ENCODE measurements around the gene TSNAX.
"Not testable (repeated sequence)": the region's sequence is repeated elsewhere in the genome, so short reads cannot be mapped to it uniquely, and the experiment has no call there.

TSNAX gene

DNA sequence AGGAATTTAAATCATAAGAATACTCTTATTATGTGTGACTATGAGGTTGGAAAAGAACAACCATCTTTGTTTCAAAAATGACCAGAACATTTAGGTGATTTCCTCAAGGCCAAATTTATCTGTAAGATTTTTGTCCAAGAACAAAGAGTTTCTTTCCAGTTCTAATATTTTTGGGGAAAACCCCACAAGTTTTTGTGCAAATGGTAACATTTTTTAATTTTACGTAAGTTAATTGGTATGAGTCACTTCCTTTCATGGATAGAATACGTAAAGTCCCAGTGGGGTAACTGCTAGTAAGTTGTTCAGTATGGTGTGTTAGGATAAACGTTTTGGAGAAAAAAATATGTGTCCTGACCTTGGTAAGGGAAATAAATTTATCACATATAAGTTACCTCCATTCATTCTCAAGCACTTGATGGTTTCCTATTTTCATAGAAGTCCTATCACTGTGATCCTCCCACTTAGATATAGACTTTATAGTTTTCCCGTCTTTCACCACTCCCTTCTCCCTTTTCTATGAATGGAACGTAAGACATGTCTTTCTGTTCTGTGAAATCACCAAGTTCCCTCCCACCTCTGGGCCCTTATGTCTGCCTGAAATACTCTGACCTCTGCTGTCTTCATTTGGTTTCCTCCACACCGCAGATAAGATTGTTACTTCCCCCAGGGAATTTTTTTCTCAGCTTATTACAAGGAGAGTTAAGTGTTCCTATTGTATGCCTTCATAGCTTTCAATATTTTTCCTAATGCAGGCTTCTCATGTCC, 34.9 kb upstream of the TSNAX start:
- no peak overlapping the region for H3K27ac ChIP-seq
- no peak for TF ChIP-seq ZFX (IDR thresholded peaks at IDR 0.05)
- TF ChIP-seq, protein P1, sequence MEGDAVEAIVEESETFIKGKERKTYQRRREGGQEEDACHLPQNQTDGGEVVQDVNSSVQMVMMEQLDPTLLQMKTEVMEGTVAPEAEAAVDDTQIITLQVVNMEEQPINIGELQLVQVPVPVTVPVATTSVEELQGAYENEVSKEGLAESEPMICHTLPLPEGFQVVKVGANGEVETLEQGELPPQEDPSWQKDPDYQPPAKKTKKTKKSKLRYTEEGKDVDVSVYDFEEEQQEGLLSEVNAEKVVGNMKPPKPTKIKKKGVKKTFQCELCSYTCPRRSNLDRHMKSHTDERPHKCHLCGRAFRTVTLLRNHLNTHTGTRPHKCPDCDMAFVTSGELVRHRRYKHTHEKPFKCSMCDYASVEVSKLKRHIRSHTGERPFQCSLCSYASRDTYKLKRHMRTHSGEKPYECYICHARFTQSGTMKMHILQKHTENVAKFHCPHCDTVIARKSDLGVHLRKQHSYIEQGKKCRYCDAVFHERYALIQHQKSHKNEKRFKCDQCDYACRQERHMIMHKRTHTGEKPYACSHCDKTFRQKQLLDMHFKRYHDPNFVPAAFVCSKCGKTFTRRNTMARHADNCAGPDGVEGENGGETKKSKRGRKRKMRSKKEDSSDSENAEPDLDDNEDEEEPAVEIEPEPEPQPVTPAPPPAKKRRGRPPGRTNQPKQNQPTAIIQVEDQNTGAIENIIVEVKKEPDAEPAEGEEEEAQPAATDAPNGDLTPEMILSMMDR (conservative IDR thresholded peaks at IDR 0.05): no peak

DNA sequence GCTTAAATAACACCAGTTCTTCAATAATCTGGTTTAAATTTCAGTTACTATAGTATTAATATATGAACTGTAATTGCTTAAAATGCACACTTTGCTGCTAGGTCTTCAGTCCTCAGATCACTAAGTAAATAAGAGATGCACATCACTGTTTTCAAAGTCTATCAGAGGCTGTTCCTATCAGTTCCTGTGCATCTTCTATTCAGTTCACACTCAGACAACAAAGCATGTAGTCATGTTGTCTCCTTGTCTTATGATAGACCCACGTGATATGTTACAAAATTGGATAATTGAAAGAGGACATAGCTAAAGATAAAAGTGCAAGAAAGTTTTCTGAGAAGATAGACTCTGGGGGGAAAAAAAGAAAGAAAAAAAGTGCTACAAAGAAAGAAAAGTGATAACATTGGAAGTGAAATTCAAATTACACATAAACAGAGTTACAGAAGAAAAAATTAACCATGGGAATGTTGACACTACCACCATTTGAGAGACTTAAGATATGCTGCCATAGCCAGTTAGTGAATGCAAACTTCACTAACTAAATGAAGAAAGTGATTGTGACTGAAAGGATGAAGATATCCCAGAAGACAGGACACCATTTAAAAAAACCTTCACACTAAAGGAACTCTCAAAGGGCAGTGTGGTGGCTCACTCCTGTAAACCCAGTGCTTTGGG, 33.9 kb upstream of the TSNAX start:
- no peak overlapping the region for H3K27ac ChIP-seq
- no peak for TF ChIP-seq ZFX (IDR thresholded peaks at IDR 0.05)
- TF ChIP-seq, protein P1 (conservative IDR thresholded peaks at IDR 0.05): no peak

DNA sequence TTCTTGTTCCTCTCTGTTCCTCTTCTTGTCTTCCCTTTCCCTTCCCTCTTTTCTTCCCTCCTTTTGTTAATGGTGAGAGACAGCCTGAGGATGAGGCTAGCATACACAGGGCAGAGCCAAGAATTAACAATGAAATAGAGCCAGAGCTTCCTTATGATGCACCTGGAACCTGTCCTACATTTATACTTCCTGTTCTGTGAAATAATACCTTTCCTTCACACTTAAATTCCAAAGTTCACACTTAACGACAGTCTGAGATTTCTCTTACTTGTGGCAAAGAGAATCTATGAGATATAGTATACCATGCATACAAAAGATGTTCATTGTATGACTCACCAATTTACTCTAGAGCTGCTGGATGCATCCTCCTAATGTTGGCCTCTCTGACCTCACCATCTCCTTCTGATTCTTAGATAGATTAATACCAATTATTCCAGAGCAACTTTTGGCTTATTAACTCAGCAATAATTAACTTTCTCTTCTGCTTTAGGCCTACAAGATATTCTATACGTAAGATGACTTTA, 30.8 kb upstream of the TSNAX start:
- TF ChIP-seq, protein P1 (conservative IDR thresholded peaks at IDR 0.05): no peak
- no peak for TF ChIP-seq ZFX (IDR thresholded peaks at IDR 0.05)
- no peak overlapping the region for H3K27ac ChIP-seq

DNA sequence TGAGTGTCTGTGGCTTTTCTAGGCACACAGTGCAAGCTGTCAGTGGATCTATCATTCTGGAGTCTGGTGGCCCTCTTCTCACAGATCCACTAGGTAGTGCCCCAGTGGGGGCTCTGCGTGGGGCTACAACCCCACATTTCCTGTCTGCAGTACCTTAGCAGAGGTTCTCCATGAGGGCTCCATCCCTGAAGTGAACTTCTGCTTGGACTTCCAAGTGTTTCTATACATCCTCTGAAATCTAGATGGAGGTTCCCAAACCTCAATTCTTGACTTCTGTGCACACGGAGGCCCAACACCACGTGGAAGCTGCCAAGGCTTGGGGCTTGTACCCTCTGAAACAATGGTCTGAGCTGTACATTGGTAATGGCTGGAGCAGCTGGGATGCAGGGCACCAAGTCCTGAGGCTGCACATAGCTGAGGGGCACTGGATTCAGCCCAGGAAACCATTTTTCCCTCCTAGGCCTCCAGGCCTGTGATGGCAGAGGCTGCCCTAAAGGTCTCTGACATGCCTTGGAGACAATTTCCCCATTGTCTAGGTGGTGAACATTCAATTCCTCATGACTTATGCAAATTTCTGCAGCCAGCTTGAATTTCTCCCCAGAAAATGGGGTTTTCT, 29.2 kb upstream of the TSNAX start:
- TF ChIP-seq, protein P1 (conservative IDR thresholded peaks at IDR 0.05): no peak
- no peak for TF ChIP-seq ZFX (IDR thresholded peaks at IDR 0.05)
- H3K27ac ChIP-seq: no peak overlapping the region

DNA sequence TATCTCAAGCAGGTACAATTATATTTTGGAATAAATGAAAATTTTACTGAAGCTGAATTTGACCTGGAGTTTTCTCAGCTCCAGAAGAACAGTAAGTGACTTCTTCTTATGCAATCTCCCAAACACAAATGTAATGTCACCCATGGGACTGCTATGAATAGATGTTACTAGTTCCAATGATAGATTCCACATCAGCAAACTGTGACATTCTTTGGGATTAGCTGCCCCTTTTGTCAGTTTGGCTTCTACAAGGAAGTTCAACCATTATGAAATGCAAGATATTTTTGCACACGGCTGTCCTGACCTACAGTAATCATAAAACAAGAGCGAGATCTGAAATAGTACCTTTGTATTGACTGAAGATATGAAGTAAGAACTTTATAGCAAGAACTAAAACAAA, 27.8 kb upstream of the TSNAX start:
- no peak for TF ChIP-seq ZFX (IDR thresholded peaks at IDR 0.05)
- TF ChIP-seq, protein P1 (conservative IDR thresholded peaks at IDR 0.05): no peak
- H3K27ac ChIP-seq: no peak overlapping the region

DNA sequence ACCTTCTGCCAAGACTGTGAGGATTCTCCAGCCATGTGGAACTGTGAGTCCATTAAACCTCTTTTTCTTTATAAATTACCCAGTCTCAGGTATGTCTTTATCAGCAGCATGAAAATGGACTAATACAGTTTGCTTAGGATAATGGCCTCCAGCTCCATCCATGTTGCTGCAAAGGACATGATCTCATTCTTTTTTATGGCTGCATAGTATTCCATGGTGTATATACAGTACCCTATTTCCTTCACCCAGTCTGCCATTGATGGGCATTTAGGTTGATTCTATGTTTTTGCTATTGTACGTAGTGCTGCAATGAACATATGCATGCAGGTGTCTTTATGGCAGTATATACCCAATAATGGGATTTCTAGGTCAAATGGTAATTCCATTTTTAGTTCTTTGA, 25.3 kb upstream of the TSNAX start:
- not testable (repeated sequence) for H3K27ac ChIP-seq

DNA sequence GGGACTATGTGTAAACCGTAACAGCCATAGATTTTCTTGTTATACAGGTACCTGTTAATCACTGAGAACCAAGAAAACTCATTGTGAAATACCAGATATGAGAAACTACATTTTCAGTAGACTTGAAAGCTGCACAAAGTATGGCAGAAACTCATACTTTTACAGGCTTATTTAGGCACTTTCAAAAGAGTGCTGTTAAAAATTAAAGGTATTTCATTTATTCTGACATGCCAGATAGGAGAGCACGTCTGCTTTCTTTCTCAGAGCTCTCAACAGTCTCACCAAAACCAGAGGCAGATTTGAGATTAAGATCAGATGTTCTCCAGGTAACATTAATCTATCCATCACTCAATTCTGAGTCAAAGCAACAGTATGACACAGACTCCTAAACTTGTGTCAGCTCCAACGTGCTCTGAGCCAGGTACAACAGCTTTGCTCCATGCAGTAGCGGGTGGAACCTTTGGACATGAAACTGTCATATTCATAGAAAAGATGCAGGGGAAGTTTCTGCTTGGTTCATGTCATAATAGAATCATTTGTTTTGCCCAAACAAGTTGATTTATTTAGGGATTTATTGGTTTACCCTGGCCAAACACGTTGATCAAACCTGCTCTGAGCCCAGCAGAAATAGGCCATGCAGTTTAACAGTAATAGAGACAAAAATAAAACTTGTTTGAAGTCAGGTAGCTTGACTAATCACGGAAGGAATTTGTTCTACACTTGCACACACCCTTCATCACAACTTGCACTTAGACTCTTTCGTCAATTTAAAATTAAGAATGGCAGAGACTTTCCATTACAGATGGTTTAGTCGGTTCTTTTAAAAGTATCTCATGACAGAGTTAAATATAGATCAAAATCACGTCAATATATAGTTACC, 20.8 kb upstream of the TSNAX start:
- TF ChIP-seq, protein P1 (conservative IDR thresholded peaks at IDR 0.05): no peak
- TF ChIP-seq ZFX (IDR thresholded peaks at IDR 0.05): no peak
- H3K27ac ChIP-seq: no peak overlapping the region
